Panc1 (cell line): ENCODE results near the gene RS1.

Experiments
- POLR2AphosphoS5 ChIP-seq: IDR thresholded peaks from 2 replicates; pipeline ENCODE4 v1.6.1; 2012; ENCODE audit warnings: mild to moderate bottlenecking, low read depth, low read length, moderate library complexity
- SIN3A ChIP-seq: IDR thresholded peaks from 2 replicates; pipeline ENCODE4 v1.6.1; 2012; ENCODE audit warnings: low read depth, mild to moderate bottlenecking, low read length, moderate library complexity, borderline replicate concordance; ENCODE audit not compliant: insufficient read depth
- TCF7L2 ChIP-seq: IDR thresholded peaks from 2 replicates; pipeline ENCODE4 v1.6.1; 2011; ENCODE audit warnings: mild to moderate bottlenecking, low read depth, low read length, inconsistent platforms
- TF ChIP-seq, protein P1 (sequence below): fragments of 450-650 bp; IDR thresholded peaks from 2 replicates; pipeline ENCODE4 v1.5.1; 2017; ENCODE audit warnings: mild to moderate bottlenecking
- TF ChIP-seq, protein P2 (sequence below), 2 experiments: IDR thresholded peaks; 2 replicates each; pipeline ENCODE4 v1.6.1; 2011 to 2012; ENCODE audit warnings: low read depth in 2 of 2, control low read depth in 1 of 2, low read length in 1 of 2, mild to moderate bottlenecking in 1 of 2, moderate library complexity in 1 of 2; ENCODE audit not compliant: insufficient read depth in 1 of 2

DNA sequence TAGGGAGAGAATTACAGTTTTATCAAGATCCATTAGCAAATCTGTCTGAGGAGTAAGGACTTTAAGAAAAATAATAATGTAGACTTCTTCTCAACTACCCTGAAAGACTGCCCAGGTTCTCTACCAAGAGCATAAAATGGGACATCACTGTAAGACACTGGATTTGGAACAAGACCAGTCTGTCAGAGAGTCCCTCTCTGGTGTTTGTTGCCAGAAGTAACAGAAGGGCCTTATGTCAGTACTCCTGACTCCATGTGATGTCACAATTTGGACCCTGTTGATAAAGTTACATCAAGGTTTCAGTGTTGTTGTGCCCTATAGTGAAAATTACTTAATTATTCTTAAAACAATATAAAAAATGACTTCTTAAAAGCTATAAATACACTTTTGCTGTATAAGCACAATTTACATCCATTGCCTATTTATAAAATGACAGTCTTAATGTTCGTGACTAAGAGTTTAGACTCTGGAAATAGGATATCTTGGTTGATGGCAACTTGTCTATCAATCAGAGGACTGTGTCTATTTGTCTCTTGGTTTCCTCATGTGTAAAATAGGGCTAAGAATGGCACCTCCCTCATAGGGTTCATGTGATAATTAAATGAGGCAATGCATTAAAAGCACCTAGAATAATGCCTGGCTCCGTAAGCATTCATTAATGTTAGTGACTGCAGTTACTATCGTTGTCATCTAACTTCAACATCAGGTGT, 57.8 kb downstream of the RS1 start:
- TF ChIP-seq POLR2AphosphoS5 (no peak), TCF7L2 (no peak), SIN3A (no peak)
- TF ChIP-seq, protein P1, sequence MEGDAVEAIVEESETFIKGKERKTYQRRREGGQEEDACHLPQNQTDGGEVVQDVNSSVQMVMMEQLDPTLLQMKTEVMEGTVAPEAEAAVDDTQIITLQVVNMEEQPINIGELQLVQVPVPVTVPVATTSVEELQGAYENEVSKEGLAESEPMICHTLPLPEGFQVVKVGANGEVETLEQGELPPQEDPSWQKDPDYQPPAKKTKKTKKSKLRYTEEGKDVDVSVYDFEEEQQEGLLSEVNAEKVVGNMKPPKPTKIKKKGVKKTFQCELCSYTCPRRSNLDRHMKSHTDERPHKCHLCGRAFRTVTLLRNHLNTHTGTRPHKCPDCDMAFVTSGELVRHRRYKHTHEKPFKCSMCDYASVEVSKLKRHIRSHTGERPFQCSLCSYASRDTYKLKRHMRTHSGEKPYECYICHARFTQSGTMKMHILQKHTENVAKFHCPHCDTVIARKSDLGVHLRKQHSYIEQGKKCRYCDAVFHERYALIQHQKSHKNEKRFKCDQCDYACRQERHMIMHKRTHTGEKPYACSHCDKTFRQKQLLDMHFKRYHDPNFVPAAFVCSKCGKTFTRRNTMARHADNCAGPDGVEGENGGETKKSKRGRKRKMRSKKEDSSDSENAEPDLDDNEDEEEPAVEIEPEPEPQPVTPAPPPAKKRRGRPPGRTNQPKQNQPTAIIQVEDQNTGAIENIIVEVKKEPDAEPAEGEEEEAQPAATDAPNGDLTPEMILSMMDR: no peak
- TF ChIP-seq, protein P2, sequence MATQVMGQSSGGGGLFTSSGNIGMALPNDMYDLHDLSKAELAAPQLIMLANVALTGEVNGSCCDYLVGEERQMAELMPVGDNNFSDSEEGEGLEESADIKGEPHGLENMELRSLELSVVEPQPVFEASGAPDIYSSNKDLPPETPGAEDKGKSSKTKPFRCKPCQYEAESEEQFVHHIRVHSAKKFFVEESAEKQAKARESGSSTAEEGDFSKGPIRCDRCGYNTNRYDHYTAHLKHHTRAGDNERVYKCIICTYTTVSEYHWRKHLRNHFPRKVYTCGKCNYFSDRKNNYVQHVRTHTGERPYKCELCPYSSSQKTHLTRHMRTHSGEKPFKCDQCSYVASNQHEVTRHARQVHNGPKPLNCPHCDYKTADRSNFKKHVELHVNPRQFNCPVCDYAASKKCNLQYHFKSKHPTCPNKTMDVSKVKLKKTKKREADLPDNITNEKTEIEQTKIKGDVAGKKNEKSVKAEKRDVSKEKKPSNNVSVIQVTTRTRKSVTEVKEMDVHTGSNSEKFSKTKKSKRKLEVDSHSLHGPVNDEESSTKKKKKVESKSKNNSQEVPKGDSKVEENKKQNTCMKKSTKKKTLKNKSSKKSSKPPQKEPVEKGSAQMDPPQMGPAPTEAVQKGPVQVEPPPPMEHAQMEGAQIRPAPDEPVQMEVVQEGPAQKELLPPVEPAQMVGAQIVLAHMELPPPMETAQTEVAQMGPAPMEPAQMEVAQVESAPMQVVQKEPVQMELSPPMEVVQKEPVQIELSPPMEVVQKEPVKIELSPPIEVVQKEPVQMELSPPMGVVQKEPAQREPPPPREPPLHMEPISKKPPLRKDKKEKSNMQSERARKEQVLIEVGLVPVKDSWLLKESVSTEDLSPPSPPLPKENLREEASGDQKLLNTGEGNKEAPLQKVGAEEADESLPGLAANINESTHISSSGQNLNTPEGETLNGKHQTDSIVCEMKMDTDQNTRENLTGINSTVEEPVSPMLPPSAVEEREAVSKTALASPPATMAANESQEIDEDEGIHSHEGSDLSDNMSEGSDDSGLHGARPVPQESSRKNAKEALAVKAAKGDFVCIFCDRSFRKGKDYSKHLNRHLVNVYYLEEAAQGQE (IDR thresholded peaks at IDR 0.05; ENCODE audit: insufficient read depth in 1 of 2, low read depth in 2 of 2, low read length in 1 of 2): no peak
